HG02642 (cell line): Measurements from ENCODE around the gene IKZF5.

ENCODE experiments used
- ATAC-seq: cut with Tn5 transposase; IDR thresholded peaks from one replicate; pipeline ENCODE4 v1.9.1; 2021; ENCODE audit warnings: mild to moderate bottlenecking; ENCODE audit not compliant: unreplicated experiment, poor library complexity

Gene IKZF5, protein sequence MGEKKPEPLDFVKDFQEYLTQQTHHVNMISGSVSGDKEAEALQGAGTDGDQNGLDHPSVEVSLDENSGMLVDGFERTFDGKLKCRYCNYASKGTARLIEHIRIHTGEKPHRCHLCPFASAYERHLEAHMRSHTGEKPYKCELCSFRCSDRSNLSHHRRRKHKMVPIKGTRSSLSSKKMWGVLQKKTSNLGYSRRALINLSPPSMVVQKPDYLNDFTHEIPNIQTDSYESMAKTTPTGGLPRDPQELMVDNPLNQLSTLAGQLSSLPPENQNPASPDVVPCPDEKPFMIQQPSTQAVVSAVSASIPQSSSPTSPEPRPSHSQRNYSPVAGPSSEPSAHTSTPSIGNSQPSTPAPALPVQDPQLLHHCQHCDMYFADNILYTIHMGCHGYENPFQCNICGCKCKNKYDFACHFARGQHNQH

DNA sequence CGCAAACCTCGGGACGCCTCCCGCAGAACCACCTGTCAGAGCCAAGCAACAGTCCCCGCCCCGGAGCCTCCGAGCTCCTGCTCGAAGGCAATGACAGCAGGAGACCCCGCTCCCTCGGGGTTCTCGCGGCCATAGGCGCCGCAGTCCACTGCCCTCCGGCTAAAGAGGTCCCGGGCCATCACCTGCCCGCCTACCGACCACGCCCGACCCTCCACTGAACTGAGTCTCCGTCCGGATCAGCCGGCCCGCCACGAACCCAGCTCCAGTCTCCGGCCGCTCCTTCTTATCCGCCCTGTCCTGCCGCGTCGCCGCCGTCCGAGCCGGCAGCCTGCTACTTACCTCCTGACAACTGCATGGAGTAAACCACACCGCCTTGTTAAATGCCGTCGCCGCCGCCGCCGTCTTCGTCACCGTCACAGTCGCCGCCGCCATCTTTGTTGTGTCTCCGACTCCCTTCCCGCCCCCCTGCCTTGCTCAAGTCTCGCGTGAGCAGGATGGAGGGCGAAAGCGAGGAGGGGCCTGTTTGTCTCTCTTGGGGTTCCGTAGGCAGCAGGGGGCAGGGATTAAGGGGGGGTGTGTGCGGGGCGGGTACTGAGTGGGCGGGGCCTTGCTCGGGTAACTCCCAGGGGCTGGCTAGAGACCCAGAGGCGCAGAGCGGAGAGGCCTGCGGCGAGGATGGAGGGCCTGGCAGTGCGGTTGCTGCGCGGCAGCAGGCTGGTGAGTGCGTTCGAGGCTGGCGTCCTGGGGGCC lies at the start of gene IKZF5, which contains the start of gene ACADSB:
TSS of gene IKZF5 (minus strand) at position 441 of the 750 bp plus-strand sequence. CDS start 10,170 bp downstream, outside the sequence.
TSS of gene ACADSB (plus strand) at position 652 of the 750 bp plus-strand sequence. CDS start at position 676, 24 bp downstream.
- ATAC-seq, result peak; percentile 88

DNA sequence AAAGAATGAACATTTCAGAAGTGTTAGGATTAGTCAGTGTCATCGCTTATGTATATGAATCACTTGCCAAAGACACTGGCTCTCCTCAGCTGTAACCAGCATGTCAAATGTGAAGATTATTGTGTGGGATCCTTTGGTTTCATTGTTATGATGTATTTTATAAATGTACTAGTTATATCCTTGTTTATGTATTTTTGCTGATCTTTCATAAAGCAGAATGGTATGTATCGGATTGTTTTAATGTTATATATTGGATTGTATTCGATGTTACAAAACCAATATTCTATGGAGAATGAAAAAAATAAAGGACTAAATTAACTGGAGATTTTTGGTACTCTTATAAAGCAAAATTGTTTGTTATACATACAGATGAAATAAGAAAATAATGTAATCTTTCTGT lies 49.4 kb upstream of the IKZF5 start:
- no peak for ATAC-seq

DNA sequence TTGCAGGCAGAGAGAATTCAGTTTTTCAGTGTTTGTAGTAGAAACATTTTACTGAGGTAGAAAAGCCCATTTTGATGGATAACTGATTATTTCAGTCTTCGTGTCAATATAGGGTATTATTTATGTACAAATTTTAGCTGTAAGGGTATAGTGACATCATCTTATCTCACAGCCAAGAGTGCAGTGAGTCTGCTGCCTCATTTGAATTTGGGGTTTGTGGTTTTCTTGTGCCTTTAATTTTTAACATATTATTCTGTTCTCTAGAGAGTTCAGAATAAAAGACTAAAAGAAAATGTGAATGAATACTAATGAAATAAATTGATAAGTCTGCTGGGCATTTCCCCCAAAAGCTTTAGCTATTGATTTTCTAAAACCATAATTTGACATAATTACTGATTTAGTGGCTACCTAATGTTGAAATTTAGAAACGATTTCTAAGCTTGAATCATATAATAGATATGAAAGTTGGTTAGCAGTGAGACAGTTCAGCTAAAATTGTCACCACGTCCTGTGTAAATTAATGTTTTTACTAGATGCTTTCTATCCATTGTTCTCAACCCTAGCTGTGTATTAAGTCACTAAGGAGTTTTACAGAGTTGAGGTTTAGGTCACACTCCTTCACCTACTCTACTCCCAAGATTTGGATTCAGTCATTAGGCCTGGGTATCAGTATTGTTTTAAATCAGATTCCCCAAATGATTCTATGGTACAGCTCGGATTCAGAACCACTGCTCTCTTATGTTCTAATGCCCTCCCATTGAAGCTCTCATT lies 37.6 kb upstream of the IKZF5 start:
- ATAC-seq, result no peak

DNA sequence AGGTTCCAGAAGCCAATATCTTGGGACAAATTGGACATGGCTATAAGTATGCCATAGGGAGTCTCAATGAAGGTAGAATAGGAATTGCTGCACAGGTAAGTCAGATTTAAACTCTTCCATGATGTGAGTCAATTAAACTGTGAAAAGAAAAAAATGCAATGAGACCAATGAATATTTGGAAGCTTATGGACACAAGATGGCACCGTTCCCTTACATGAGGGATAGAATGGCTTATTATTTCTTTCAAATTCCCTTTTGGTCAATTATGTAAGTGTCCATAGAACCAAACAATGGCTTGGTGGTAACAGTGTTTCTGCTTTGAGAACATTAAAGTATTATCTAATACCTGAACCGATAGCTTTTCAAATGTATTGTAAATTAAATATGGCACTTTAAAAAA lies 35.8 kb upstream of the IKZF5 start:
- no peak for ATAC-seq

DNA sequence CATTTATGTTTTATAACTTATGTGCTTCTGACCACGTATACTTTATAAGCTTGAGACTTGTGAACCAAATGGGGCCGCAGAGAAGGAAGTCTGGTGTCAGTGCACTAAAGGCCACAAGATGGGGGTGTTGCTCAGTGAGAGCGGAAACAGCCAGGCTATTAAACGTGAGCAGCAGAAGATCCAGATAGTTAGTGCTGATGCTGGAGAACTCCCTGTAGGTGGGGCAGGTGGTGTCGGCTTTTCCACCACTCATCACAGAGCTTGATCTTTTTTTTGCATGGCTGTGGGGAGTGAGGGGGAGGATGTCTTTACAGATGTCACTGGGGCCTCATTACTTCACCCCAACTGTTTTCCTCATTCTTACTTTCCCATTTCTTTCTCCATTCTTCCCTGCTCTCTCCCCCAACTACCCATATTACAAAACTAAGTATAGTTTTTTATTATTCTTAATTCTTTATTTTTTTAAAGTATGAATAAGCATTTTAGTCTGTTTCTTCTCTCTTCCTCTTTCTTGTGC lies 34.9 kb upstream of the IKZF5 start:
- ATAC-seq, result peak; percentile 59

DNA sequence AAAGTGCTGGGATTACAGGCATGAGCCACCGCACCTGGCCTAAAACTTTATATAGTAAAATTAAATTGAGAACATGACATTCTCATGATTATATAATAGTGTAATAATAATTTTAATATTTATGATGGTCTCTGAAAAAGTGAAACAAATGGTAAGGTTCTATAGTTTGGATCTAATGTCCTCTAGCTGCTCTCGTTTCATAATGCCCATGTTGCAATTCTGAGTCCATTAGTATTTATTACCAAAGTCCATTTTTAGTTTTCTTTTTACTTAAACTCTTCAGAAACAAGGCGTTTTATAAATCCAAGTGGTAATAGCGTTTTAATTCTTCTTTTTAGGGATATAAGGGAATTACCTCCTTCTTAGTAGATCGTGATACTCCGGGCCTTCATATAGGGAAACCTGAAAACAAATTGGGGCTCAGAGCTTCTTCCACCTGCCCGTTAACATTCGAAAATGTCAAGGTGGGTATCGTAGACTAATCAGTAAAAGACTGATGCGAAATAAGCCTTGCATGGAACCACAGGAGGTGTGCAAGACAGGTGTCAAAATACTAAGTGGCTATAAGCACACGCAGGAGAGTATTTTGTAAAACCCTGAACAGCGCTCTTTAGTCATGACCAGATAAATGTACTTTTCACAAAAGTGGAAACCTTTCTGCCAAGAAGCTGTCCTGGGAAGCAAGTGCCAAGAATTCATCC lies 34.3 kb upstream of the IKZF5 start:
- ATAC-seq, result no peak

DNA sequence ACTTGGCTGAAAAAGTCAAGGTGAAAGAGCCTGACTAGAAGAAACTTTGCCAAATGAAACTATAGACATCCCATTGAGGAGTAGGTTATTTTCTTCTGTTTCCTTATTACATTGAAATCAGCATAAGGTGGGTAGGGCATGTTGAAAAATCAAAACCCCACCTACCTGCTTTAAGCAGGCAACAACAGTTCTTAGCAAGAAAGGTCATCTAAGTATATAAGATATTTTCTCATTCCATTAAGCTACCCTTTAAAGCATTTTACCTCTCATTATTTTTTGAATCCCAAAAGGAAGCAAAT lies 31.0 kb upstream of the IKZF5 start:
- no peak for ATAC-seq

DNA sequence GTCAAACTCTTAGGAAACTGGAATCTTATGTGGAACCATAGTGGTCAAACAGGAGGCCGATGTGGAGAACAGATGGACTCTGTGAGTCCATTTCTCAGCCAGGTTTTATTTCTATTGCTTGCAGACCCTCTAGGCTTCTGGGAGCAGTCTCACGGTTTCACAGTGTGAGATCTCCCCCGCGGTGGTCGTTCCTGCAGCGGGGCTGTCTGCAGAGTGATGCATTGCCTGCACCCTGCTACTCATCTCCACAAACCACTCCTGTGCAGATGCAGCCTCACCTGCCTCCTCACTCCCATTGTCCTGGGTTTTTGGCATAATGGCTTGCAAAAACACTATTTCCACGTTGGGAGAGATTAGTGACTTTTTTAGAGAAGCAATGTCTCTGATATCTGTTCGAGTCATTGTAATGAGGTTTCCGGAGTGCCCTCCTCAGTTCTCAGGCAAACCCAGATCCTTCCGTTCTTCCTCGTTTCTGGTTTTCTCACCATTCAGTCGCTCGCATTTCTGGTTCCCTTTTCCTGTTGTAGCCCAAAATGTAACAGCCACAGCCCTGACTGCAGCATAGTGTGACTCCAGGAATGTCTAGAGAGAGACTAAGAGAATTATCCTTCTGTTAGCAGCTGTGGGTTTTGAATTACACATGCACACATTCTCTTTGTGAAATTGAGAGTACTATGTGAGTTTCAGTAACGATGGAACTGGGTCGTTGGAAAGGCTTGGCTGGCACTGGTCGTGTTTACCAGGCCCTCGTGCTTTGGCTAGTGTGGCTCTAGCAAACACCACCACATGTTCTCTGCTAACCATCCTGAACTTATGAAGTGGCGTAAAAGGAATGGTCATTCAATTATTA lies 30.4 kb upstream of the IKZF5 start:
- no peak for ATAC-seq

DNA sequence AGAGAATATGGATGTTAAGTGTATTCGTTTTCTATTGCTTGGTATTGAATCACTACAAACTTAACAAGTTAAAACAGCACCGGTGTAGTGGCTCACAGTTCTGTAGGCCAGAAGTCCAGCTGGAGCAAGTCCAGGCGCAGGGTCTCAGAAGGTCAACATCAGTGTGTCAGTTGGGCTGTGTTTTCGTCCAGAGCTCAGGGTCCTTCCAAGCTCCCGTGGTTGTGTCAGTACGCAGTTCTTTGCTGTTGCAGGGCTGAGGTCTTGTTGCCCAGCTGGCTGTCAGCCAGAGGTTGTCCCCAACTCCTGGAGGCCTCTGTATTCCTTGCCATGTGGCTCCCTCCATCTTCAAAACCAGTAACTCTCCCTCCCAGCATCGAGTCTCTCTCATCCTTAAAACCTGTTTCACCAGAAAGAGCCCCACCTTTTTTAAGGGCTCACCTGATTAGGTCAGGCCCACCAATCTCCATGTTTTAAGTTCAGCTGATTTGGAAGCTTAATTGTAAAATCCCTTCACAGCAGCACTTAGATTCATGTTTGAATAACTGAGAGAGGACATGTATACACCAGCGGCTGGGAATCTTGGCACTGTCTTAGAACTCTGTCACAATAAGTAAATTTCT lies 27.0 kb upstream of the IKZF5 start:
- no peak for ATAC-seq

DNA sequence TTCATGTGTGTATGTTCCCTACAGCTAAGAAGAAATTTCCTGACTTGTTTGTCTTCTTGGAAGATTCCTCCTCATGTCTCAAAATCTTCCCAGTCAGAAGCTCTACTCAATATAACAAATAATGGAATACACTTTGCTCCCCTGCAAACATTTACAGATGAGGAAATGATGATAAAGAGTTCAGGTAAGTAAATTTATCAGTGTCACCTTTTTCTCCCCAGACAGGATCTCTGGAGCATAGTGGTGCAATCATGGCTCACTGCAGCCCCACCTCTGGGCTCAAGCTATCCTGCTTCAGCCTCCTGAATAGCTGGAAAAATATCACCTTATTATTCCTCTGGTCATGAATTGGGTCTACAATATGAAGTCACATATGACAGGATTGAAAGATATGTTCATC lies 25.7 kb upstream of the IKZF5 start:
- ATAC-seq, result no peak

DNA sequence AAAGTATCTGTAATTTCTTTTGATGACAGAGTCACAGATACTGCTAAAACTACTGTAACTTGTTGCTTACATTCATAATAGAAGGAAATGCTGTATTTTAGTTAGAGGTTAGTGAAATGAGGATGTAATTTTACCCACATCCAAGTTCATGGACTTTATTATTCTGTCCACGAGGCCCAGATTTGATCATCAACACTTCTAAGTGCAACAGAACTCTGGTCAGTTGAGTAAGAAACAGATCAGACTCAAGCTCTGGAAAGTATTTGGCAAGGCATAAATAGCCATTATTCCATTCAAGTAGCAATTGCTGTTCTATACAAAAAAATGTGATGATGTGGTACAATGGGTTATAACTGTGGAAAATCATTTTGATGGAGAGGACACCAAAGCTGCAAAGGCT lies 22.5 kb upstream of the IKZF5 start:
- ATAC-seq, result no peak

DNA sequence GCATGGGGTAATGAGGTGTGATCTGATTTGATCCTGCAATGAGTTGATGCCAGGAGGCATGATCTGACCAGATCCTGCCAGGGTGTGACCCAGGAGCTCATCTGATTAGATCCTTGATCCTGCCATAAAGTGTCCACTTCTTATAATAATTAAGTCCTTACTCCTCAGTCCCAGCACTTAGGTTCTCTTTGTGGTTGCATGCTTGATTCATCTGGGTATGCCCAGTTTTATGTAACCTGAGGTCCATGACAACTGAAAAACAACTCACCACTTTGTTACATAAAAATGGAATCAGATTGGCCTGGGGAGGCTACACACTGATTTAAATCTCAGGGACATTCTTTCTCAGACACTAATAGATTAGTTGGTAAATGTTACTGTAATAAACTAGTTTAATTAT lies 19.3 kb upstream of the IKZF5 start:
- ATAC-seq, result no peak

DNA sequence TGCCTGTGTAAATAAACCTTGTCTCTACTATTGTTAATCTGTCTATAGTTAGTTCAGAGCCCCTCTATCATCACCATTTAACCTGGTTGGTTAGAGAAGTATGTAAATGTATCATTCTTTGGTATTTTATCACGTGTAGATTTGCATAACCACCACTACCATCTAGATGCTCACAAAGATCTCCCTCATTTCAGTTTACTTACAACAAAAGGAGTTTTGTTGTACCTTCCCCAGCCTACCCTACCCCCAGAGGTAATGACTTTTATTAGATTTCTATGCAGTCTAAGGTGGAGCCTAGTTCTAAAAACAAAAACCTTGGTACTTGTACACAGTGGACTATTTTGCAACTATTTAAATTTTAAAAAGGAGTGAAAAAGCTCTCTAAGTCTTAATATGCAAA lies 17.7 kb upstream of the IKZF5 start:
- ATAC-seq, result no peak

DNA sequence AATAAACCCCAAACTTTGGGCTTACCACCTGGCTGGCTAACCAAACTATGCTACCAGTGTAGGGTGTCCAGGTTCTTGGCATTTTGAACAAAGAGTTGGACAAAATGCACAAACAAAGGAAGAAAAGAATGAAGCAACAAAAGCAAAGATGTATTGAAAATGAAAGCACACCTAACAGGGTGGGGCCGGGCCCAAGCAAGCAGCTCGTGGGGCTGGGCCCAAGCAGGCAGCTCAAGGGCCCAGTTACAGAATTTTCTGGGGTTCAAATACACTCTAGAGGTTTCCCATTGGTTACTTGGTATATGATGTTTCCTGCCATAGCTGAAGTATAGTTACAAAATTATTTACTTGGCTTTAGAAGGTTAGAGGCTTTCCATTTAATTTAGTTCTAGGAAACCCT lies 15.9 kb upstream of the IKZF5 start:
- no peak for ATAC-seq

DNA sequence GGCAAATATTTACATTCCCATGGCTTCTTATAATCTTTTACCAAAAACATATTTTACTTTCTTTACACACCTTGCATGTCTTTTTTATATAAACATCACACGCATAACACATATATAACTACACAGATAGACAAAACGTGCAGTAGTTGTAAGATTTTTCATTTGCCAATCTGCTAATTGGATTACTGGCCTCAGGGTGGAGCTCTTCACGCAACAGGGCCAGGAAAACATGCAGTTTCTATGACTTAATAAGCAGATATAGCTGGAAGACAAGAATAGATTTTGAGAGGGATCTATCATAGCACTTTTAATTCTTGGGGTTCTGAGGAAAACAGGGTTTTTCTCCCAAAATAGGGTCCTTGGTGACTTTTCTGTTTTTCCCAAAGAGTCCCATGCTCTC lies 12.9 kb upstream of the IKZF5 start:
- no peak for ATAC-seq

DNA sequence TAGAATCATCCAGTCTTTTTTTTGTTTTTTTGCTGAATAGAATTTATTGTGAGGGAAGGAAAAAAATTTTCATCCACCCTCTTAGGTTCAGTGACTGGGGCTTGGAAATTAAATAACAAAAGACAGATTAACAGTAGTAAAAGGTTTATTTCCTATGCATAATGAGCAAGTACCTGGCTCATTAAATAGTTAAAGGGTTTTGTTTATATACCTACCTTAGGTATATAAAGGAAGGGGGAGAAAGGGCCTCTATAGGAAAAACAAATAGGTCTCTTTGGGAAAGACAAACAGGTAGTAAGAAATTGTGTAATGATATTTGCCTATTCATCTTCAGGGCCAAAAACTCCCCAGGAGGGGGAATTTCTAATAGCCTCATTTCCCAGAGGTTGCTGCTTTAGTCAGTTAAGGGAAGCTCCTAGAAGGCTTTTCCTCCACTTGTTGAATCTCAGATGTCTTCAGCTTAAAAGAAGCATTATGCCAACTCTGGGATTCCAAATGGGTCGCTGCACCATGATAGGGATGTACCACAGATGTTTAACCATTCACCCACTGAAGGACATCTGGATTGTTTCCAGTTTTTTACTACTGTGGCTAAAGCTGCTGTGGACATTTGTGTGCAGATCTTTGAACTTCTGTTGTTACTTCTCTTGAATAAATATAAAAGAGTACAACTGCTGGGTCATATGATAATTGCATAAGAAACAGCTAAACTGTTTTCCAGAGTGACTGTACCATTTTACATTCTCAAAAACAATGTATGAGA lies 11.5 kb upstream of the IKZF5 start:
- no peak for ATAC-seq

DNA sequence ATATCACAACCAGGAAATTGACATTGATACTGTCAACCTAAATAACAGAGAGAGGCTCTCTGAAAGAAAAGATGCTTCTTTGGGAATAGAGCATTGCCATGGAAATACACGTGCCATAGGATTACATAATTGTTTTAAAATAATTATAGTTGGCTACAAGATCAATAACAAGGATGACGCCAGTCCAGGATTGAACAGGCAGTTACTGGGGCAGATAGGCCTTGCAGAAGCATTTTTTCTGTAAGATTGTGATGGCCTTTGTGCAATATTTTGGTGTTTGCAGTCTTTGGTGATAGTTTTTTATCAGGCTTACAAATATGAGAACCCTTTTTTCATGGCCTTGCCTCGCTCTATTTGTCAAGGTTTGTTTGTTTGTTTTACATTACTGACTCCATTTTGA lies 10.7 kb upstream of the IKZF5 start:
- no peak for ATAC-seq

DNA sequence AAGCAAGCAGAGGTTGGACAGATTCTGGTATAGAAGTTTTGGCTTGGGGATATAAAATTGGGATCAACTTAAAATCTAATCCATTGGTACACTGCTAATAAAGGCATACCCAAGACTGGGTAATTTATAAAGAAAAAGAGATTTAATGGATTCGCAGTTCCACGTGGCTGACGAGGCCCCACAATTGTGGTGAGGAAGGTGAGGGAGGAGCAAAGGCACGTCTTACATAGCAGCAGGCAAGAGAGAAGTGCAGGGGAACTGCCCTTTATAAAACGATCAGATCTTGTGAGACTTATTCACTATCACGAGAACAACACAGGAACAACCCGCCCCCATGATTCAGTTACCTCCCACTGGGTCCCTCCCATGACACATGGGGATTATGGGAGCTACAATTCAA lies 9.9 kb upstream of the IKZF5 start:
- ATAC-seq, result no peak
